Osteoblast (primary cell): ENCODE measurements around the gene ARL17B. TPM values are rescaled to one million over a fixed set of nuclear protein-coding genes. Genes with fewer than 3 reads are reported as not detected.
"Not testable (repeated sequence)": the region's sequence is repeated elsewhere in the genome, so short reads cannot be mapped to it uniquely, and the experiment has no call there.

Experiments used
- DNase-seq: peaks from one replicate; pipeline ENCODE4 v3.0.0; 2011; ENCODE audit warnings: low spot score, mixed read lengths; ENCODE audit not compliant: insufficient read length; ENCODE audit errors: missing footprints
- H2AFZ ChIP-seq: 2 replicates; pipeline ENCODE4 v1.6.0; 2011; ENCODE audit warnings: mild to moderate bottlenecking, low read length
- H3K27ac ChIP-seq: 2 replicates; pipeline ENCODE4 v1.5.1; 2011; ENCODE audit warnings: mild to moderate bottlenecking, low read depth, low read length, moderate library complexity
- H3K27me3 ChIP-seq: 2 replicates; pipeline ENCODE4 v1.6.0; 2012; ENCODE audit warnings: mild to moderate bottlenecking, control low read depth, inconsistent platforms, low read length, moderate library complexity; ENCODE audit not compliant: insufficient read depth
- H3K36me3 ChIP-seq: 2 replicates; pipeline ENCODE4 v1.5.1; 2011; ENCODE audit warnings: mild to moderate bottlenecking, low read length, control low read depth, moderate library complexity; ENCODE audit not compliant: insufficient read depth
- H3K4me1 ChIP-seq: 2 replicates; pipeline ENCODE4 v1.5.1; 2011; ENCODE audit warnings: mild to moderate bottlenecking, low read length, control low read depth, moderate library complexity; ENCODE audit not compliant: insufficient read depth
- H3K4me2 ChIP-seq: 2 replicates; pipeline ENCODE4 v1.6.0; 2011; ENCODE audit warnings: mild to moderate bottlenecking, low read length; ENCODE audit not compliant: insufficient read depth
- H3K4me3 ChIP-seq: fragments of 200-600 bp; sonication (generic); 3 replicates; pipeline ENCODE4 v1.5.1; 2012; ENCODE audit warnings: mild to moderate bottlenecking, low read length, inconsistent platforms; ENCODE audit not compliant: insufficient read depth
- H3K79me2 ChIP-seq: 2 replicates; pipeline ENCODE4 v1.6.0; 2012; ENCODE audit warnings: mild to moderate bottlenecking, low read length, control low read depth, inconsistent platforms; ENCODE audit not compliant: insufficient read depth
- H3K9me3 ChIP-seq: 2 replicates; pipeline ENCODE4 v1.5.1; 2011; ENCODE audit warnings: low read depth, low read length, control low read depth
- H4K20me1 ChIP-seq: 2 replicates; pipeline ENCODE4 v1.6.0; 2012; ENCODE audit warnings: mild to moderate bottlenecking, low read length, control low read depth; ENCODE audit not compliant: insufficient read depth
- total RNA-seq: library from RNA; depleted of rRNA; stranded (reverse); fragments of >200 nt; gene quantifications from 2 replicates; pipeline ENCODE4 v1.2.3, GENCODE V29; 2012
- TF ChIP-seq, protein P1 (sequence below): IDR thresholded peaks from 2 replicates; pipeline ENCODE4 v1.5.1; 2011; ENCODE audit warnings: mild to moderate bottlenecking, low read depth, low read length, moderate library complexity; ENCODE audit errors: extremely low read depth

Gene ARL17B
- total RNA-seq, 1 donor = 7.6 TPM

GRCh38 chr17:46270032-46270431, 91.5 kb downstream of the ARL17B start:
- H3K27me3 ChIP-seq = peaks cover 33% of the 10 kb centered on the region
- H4K20me1 ChIP-seq = no peaks in the 10 kb centered on the region
- no peak overlapping the region for H3K4me3 ChIP-seq
- TF ChIP-seq, protein P1, sequence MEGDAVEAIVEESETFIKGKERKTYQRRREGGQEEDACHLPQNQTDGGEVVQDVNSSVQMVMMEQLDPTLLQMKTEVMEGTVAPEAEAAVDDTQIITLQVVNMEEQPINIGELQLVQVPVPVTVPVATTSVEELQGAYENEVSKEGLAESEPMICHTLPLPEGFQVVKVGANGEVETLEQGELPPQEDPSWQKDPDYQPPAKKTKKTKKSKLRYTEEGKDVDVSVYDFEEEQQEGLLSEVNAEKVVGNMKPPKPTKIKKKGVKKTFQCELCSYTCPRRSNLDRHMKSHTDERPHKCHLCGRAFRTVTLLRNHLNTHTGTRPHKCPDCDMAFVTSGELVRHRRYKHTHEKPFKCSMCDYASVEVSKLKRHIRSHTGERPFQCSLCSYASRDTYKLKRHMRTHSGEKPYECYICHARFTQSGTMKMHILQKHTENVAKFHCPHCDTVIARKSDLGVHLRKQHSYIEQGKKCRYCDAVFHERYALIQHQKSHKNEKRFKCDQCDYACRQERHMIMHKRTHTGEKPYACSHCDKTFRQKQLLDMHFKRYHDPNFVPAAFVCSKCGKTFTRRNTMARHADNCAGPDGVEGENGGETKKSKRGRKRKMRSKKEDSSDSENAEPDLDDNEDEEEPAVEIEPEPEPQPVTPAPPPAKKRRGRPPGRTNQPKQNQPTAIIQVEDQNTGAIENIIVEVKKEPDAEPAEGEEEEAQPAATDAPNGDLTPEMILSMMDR = no peak
- no peaks in the 10 kb centered on the region for H3K79me2 ChIP-seq
- DNase-seq = peak; percentile 11
- no peaks in the 10 kb centered on the region for H3K36me3 ChIP-seq
- H3K4me2 ChIP-seq = no peak overlapping the region
- no peak overlapping the region for H3K27ac ChIP-seq
- H2AFZ ChIP-seq = no peak overlapping the region
- no peaks in the 10 kb centered on the region for H3K9me3 ChIP-seq
- H3K4me1 ChIP-seq = peaks cover 15% of the 10 kb centered on the region

DNA sequence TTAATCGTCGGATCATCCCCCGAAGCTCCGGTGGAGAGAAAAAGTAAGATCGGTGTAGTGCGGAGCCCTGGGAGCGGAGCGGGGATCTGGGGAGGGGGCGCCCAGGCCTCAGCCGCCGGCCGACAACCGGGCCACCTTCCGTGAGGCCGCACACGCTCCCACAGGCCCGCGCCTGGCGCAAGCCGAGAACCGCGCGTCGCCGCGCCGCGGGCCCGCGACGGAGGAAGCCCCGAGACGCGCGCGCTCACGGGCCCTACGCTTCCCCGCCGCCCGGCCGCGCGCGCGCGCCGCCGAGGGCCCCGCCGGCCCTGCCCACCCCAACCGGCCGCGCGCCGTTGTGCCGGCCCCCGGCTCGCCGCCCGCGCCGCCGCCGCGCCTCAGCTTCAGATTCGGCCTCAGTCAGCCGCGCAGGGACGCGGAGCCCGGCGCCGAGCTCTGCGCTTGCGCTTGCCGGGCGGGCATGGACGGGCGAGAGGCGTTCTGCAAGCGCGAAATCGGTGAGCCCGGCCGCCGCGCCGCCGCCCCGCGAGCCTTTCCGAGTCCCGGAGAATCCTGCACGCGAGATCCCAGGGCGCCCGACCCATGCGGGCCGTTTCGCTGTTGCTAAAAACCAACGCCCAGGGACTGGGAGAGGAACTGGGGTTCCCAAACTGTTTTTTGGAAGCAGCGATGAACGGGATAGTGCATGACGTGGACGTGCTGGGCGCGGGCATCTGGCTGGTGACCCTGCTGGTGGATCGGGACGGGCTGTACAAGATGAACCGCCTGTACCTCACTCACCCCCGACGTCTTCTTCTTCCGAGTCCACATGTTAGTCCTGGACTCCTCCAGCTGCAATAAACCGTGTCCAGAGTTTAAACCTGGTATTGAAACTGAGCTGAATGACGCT, 94.7 kb downstream of the ARL17B start:
- DNase-seq = peak; percentile 99

GRCh38 chr17:46266063-46266655, 95.4 kb downstream of the ARL17B start:
- peak overlapping the region; percentile 72 for H3K27ac ChIP-seq
- not testable (repeated sequence) for H3K79me2 ChIP-seq, H3K9me3 ChIP-seq, H3K36me3 ChIP-seq, H4K20me1 ChIP-seq
- H3K27me3 ChIP-seq = peaks cover 18% of the 10 kb centered on the region
- DNase-seq = peak; percentile 87
- peaks cover 27% of the 10 kb centered on the region for H3K4me1 ChIP-seq
- peak overlapping the region; percentile 94 for H3K4me2 ChIP-seq
- H2AFZ ChIP-seq = peak overlapping the region; percentile 97
- peak overlapping the region; percentile 87 for H3K4me3 ChIP-seq

More for the DNA sequence above, 94.7 kb downstream of the ARL17B start:
- H3K9me3 ChIP-seq = no peaks in the 10 kb centered on the region
- H3K27me3 ChIP-seq = peaks cover 18% of the 10 kb centered on the region
- no peaks in the 10 kb centered on the region for H3K36me3 ChIP-seq
- peaks cover 27% of the 10 kb centered on the region for H3K4me1 ChIP-seq
- H3K4me3 ChIP-seq = peak overlapping the region; percentile 87
- peak overlapping the region; percentile 72 for H3K27ac ChIP-seq
- TF ChIP-seq, protein P1 = no peak
- no peaks in the 10 kb centered on the region for H4K20me1 ChIP-seq
- peak overlapping the region; percentile 99 for H2AFZ ChIP-seq
- no peaks in the 10 kb centered on the region for H3K79me2 ChIP-seq
- H3K4me2 ChIP-seq = peak overlapping the region; percentile 94

GRCh38 chr17:46264456-46265198, 96.9 kb downstream of the ARL17B start:
- Histone ChIP-seq H3K79me2 (no peaks in the 10 kb centered on the region), H3K9me3 (no peaks in the 10 kb centered on the region), H3K4me1 (peaks cover 27% of the 10 kb centered on the region), H2AFZ (no peak overlapping the region), H3K27me3 (peaks cover 16% of the 10 kb centered on the region), H3K4me3 (no peak overlapping the region), H4K20me1 (no peaks in the 10 kb centered on the region), H3K27ac (peak overlapping the region; percentile 41), H3K4me2 (peak overlapping the region; percentile 7), H3K36me3 (no peaks in the 10 kb centered on the region)
- TF ChIP-seq, protein P1 = no peak
- DNase-seq = peak; percentile 88
